ENCODE results near the gene FUT7.

Gene FUT7

DNA sequence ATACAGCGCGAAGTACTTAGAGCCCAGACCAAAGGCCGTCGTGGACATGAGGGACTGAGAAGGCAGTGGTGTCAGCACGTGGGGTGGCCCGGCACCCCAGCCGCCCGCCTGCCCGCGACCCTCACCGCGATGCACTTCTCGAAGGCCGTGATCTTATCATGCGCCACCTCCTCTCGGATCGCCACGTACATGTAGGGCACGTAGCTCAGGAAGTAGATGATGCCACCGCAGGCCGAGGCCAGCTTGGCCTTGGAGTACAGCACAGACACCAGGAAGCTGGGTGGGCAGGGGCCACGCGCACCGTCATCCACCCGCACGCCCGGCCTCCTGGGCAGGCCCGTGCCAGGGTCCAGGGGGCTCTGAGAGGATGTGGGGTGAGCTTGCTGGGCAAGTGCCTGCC is 14.8 kb downstream of the FUT7 start:
- TF ChIP-seq EP300 (IDR thresholded peaks at IDR 0.05; ENCODE audit: borderline replicate concordance): no peak
- TF ChIP-seq EGR1 (IDR thresholded peaks at IDR 0.05): no peak
- TF ChIP-seq CREB1 (IDR thresholded peaks at IDR 0.05; ENCODE audit: low read depth): no peak
- TF ChIP-seq TCF12 (IDR thresholded peaks at IDR 0.05; ENCODE audit: low read depth): no peak
- TF ChIP-seq MAX (IDR thresholded peaks at IDR 0.05): no peak
- TF ChIP-seq TEAD4 (IDR thresholded peaks at IDR 0.05): no peak
- TF ChIP-seq RAD21 (IDR thresholded peaks at IDR 0.05; ENCODE audit: low read depth): no peak
- no peak for TF ChIP-seq FOXM1 (IDR thresholded peaks at IDR 0.05; ENCODE audit: borderline replicate concordance, low read depth)
- TF ChIP-seq ZBTB7A (IDR thresholded peaks at IDR 0.05; ENCODE audit: low read depth): no peak
- no peak for TF ChIP-seq NFIC (IDR thresholded peaks at IDR 0.05)
- TF ChIP-seq YY1 (IDR thresholded peaks at IDR 0.05; ENCODE audit: low read depth): no peak
- TF ChIP-seq, protein P1, sequence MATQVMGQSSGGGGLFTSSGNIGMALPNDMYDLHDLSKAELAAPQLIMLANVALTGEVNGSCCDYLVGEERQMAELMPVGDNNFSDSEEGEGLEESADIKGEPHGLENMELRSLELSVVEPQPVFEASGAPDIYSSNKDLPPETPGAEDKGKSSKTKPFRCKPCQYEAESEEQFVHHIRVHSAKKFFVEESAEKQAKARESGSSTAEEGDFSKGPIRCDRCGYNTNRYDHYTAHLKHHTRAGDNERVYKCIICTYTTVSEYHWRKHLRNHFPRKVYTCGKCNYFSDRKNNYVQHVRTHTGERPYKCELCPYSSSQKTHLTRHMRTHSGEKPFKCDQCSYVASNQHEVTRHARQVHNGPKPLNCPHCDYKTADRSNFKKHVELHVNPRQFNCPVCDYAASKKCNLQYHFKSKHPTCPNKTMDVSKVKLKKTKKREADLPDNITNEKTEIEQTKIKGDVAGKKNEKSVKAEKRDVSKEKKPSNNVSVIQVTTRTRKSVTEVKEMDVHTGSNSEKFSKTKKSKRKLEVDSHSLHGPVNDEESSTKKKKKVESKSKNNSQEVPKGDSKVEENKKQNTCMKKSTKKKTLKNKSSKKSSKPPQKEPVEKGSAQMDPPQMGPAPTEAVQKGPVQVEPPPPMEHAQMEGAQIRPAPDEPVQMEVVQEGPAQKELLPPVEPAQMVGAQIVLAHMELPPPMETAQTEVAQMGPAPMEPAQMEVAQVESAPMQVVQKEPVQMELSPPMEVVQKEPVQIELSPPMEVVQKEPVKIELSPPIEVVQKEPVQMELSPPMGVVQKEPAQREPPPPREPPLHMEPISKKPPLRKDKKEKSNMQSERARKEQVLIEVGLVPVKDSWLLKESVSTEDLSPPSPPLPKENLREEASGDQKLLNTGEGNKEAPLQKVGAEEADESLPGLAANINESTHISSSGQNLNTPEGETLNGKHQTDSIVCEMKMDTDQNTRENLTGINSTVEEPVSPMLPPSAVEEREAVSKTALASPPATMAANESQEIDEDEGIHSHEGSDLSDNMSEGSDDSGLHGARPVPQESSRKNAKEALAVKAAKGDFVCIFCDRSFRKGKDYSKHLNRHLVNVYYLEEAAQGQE (IDR thresholded peaks at IDR 0.05; ENCODE audit: low read depth): no peak
- TF ChIP-seq TAF1 (IDR thresholded peaks at IDR 0.05; ENCODE audit: low read depth): no peak
- no peak for TF ChIP-seq CEBPB (IDR thresholded peaks at IDR 0.05)
- no peak for TF ChIP-seq USF1 (IDR thresholded peaks at IDR 0.05)

- TF ChIP-seq CEBPB (IDR thresholded peaks at IDR 0.05) (no peak), TEAD4 (IDR thresholded peaks at IDR 0.05) (no peak), CREB1 (IDR thresholded peaks at IDR 0.05; ENCODE audit: low read depth) (no peak)
These were observed 15.5 kb downstream of the FUT7 start for GRCh38 chr9:137016436-137016835.

GRCh38 chr9:137015976-137016375 is 15.9 kb downstream of the FUT7 start:
- TF ChIP-seq USF1 (IDR thresholded peaks at IDR 0.05) (no peak), TCF12 (IDR thresholded peaks at IDR 0.05; ENCODE audit: low read depth) (no peak)

GRCh38 chr9:137015540-137015930 is 16.4 kb downstream of the FUT7 start:
- no peak for TF ChIP-seq MAX (IDR thresholded peaks at IDR 0.05)
- no peak for TF ChIP-seq EGR1 (IDR thresholded peaks at IDR 0.05)
- TF ChIP-seq TCF12 (IDR thresholded peaks at IDR 0.05; ENCODE audit: low read depth): no peak
- TF ChIP-seq, protein P1 (IDR thresholded peaks at IDR 0.05; ENCODE audit: low read depth): no peak
- no peak for TF ChIP-seq YY1 (IDR thresholded peaks at IDR 0.05; ENCODE audit: low read depth)
- TF ChIP-seq CEBPB (IDR thresholded peaks at IDR 0.05): no peak
- no peak for TF ChIP-seq ZBTB7A (IDR thresholded peaks at IDR 0.05; ENCODE audit: low read depth)
- TF ChIP-seq RAD21 (IDR thresholded peaks at IDR 0.05; ENCODE audit: low read depth): no peak
- no peak for TF ChIP-seq TAF1 (IDR thresholded peaks at IDR 0.05; ENCODE audit: low read depth)
- no peak for TF ChIP-seq FOXM1 (IDR thresholded peaks at IDR 0.05; ENCODE audit: borderline replicate concordance, low read depth)
- TF ChIP-seq USF1 (IDR thresholded peaks at IDR 0.05): no peak

GRCh38 chr9:137014776-137015539 is 16.9 kb downstream of the FUT7 start:
- TF ChIP-seq YY1 (IDR thresholded peaks at IDR 0.05; ENCODE audit: low read depth): no peak
- peak; percentile 76; the same call in 1 of the 2 replicates for TF ChIP-seq NFIC (IDR thresholded peaks at IDR 0.05)
- TF ChIP-seq CREB1 (IDR thresholded peaks at IDR 0.05; ENCODE audit: low read depth): no peak
- no peak for TF ChIP-seq EGR1 (IDR thresholded peaks at IDR 0.05)
- TF ChIP-seq CEBPB (IDR thresholded peaks at IDR 0.05): no peak
- TF ChIP-seq ZBTB7A (IDR thresholded peaks at IDR 0.05; ENCODE audit: low read depth): no peak
- TF ChIP-seq EP300 (IDR thresholded peaks at IDR 0.05; ENCODE audit: borderline replicate concordance): peak; percentile 51
- no peak for TF ChIP-seq TEAD4 (IDR thresholded peaks at IDR 0.05)
- TF ChIP-seq RAD21 (IDR thresholded peaks at IDR 0.05; ENCODE audit: low read depth): no peak
- TF ChIP-seq TCF12 (IDR thresholded peaks at IDR 0.05; ENCODE audit: low read depth): peak; percentile 85; the same call in 1 of the 2 replicates
- TF ChIP-seq MAX (IDR thresholded peaks at IDR 0.05): peak; percentile 24; the same call in 1 of the 2 replicates
- TF ChIP-seq, protein P1 (IDR thresholded peaks at IDR 0.05; ENCODE audit: low read depth): no peak
- no peak for TF ChIP-seq FOXM1 (IDR thresholded peaks at IDR 0.05; ENCODE audit: borderline replicate concordance, low read depth)
- no peak for TF ChIP-seq TAF1 (IDR thresholded peaks at IDR 0.05; ENCODE audit: low read depth)
- no peak for TF ChIP-seq USF1 (IDR thresholded peaks at IDR 0.05)
